ENCODE measurements around the gene ZNF485. TPM values are rescaled to one million over a fixed set of nuclear protein-coding genes. Genes with fewer than 3 reads are reported as not detected.

Gene ZNF485
- total RNA-seq, 1 experiment from 2014 or later, result 7.2 TPM

DNA sequence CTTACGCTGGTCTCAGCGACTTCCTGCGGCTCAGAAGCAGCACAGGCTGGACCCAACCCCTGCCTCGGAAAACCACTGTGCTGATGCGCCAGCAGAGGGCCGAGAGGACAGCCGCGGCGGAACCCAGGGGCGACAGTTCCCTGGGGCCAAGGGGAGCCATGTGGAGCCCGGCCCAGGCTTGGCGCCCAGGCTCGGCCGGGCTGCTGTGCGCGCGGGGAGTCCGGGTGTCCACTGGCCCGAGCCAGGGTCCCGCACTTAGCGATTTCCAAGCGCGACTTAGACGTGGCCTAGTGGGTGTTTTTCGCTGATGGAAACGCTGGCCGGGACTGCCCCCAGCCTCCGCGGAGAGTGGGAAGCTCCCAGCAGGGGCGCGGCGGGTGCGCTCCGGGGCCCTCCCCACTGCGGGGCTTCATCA is 61.1 kb downstream of the ZNF485 start:
- no peak for DNase-seq (ENCODE audit: low spot score)

More for the DNA sequence above, 61.1 kb downstream of the ZNF485 start:
- H3K9me3 ChIP-seq (ENCODE audit: low read depth, low read length, poor library complexity, severe bottlenecking), result no peaks in the 10 kb centered on the region
- CTCF ChIA-PET, result no interaction called here
- peaks cover 4% of the 10 kb centered on the region for H3K27me3 ChIP-seq (replicated peaks; ENCODE audit: insufficient read depth, low read depth, low read length, poor library complexity)
- intact Hi-C loops (cut with micrococcal nuclease; ENCODE audit: unreplicated experiment), result no loop called here
- POLR2A ChIA-PET (ENCODE audit: low non-redundant PET), result no interaction called here
- TF ChIP-seq, protein P1, sequence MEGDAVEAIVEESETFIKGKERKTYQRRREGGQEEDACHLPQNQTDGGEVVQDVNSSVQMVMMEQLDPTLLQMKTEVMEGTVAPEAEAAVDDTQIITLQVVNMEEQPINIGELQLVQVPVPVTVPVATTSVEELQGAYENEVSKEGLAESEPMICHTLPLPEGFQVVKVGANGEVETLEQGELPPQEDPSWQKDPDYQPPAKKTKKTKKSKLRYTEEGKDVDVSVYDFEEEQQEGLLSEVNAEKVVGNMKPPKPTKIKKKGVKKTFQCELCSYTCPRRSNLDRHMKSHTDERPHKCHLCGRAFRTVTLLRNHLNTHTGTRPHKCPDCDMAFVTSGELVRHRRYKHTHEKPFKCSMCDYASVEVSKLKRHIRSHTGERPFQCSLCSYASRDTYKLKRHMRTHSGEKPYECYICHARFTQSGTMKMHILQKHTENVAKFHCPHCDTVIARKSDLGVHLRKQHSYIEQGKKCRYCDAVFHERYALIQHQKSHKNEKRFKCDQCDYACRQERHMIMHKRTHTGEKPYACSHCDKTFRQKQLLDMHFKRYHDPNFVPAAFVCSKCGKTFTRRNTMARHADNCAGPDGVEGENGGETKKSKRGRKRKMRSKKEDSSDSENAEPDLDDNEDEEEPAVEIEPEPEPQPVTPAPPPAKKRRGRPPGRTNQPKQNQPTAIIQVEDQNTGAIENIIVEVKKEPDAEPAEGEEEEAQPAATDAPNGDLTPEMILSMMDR (conservative IDR thresholded peaks at IDR 0.05; ENCODE audit: low read depth, low read length), result peak; percentile 34; the same call in 1 of the 2 replicates
- TF ChIP-seq EZH2 (IDR thresholded peaks at IDR 0.05; ENCODE audit: borderline replicate concordance, low read depth, low read length, poor library complexity, severe bottlenecking), result no peak
- H3K4me3 ChIP-seq (ENCODE audit: low read depth, low read length, poor library complexity, severe bottlenecking), result no peak overlapping the region
- no peak overlapping the region for H3K27ac ChIP-seq (ENCODE audit: low read depth, low read length, poor library complexity, severe bottlenecking)
- H3K36me3 ChIP-seq (ENCODE audit: insufficient read depth, low read length, poor library complexity, severe bottlenecking), result no peaks in the 10 kb centered on the region
- no peaks in the 10 kb centered on the region for H3K4me1 ChIP-seq (ENCODE audit: insufficient read depth, low read length, poor library complexity, severe bottlenecking)
- BruUV-seq (replicated peaks), result no TSS peak

Other genes with a start within 250 kb of the ZNF485 start
- not detected in 2 replicates for gene FXYD4, start 234.8 kb upstream of the ZNF485 start, total RNA-seq (2021)
- gene HNRNPF, start 197.3 kb upstream of the ZNF485 start, total RNA-seq (2021), result 265 and 277 TPM in 2 replicates
- gene ZNF487, start 169.3 kb upstream of the ZNF485 start, total RNA-seq (2021), result 1.3 and 2.8 TPM in 2 replicates
- gene ZNF239, start 31.8 kb upstream of the ZNF485 start, total RNA-seq (2021), result 7.9 and 9.7 TPM in 2 replicates
- 37.6 and 40.1 TPM in 2 replicates for gene ZNF32, start 42.4 kb downstream of the ZNF485 start, total RNA-seq (2021)

Data from A673 (cell line).